LNCAP (cell line): ENCODE results near the gene MED25.
A peak's percentile ranks its signal among the peaks of the same experiment; 100 is the strongest.

Experiments
- CTCF ChIP-seq: fragments of 450-650 bp; IDR thresholded peaks from 2 replicates; pipeline ENCODE4 v1.5.1; 2017; ENCODE audit warnings: mild to moderate bottlenecking

The MED25 gene

GRCh38 chr19:49861541-49862378 lies 43.7 kb downstream of the MED25 start:
- no peak for TF ChIP-seq CTCF

- TF ChIP-seq CTCF: peak; percentile 45
Observed at GRCh38 chr19:49862391-49863253, 44.5 kb downstream of the MED25 start.

GRCh38 chr19:49863254-49863934 lies 45.3 kb downstream of the MED25 start:
- no peak for TF ChIP-seq CTCF

- no peak for TF ChIP-seq CTCF
Observed at GRCh38 chr19:49863935-49864320, 45.8 kb downstream of the MED25 start.

- no peak for TF ChIP-seq CTCF
Observed at GRCh38 chr19:49864890-49865289, 46.8 kb downstream of the MED25 start.

- no peak for TF ChIP-seq CTCF
Observed at GRCh38 chr19:49866933-49867782, 49.1 kb downstream of the MED25 start, which contains the start of gene PNKP. PNKP (minus strand) TSS chr19:49867576; CDS start chr19:49867204, 372 bp downstream.
